BE2C (cell line): ENCODE data around the gene FAM117B.

Source experiments
- DNase-seq: peaks from one replicate; pipeline ENCODE4 v3.0.0-alpha.2; 2020
- H3K27me3 ChIP-seq: fragments of 250-450 bp; sonication (Bioruptor Pico); 2 replicates; pipeline ENCODE4 v1.5.1; 2020; ENCODE audit warnings: mild to moderate bottlenecking
- H3K36me3 ChIP-seq: fragments of 250-450 bp; sonication (Bioruptor Pico); 2 replicates; pipeline ENCODE4 v1.5.1; 2020; ENCODE audit warnings: mild to moderate bottlenecking
- H3K4me1 ChIP-seq: fragments of 250-450 bp; sonication (Bioruptor Pico); 2 replicates; pipeline ENCODE4 v1.5.1; 2020
- H3K4me3 ChIP-seq: 2 replicates; pipeline ENCODE4 v1.5.1; 2011; ENCODE audit warnings: low read depth, low read length
- H3K9me3 ChIP-seq: fragments of 250-450 bp; sonication (Bioruptor Pico); 2 replicates; pipeline ENCODE4 v1.5.1; 2020
- CTCF ChIP-seq: IDR thresholded peaks from 2 replicates; pipeline ENCODE4 v1.5.1; 2012; ENCODE audit warnings: mild to moderate bottlenecking, low read depth, low read length

Gene FAM117B

GRCh38 chr2:202633470-202633869 lies 1.3 kb upstream of the FAM117B start:
- Histone ChIP-seq H3K36me3 (no peaks in the 10 kb centered on the region), H3K9me3 (no peaks in the 10 kb centered on the region), H3K4me1 (no peaks in the 10 kb centered on the region), H3K27me3 (no peaks in the 10 kb centered on the region), H3K4me3 (no peak overlapping the region)
- no peak for TF ChIP-seq CTCF
- no peak for DNase-seq

- H3K36me3 ChIP-seq, result no peaks in the 10 kb centered on the region
- peak; percentile 87 for DNase-seq
- no peaks in the 10 kb centered on the region for H3K9me3 ChIP-seq
- TF ChIP-seq CTCF, result no peak
- H3K27me3 ChIP-seq, result no peaks in the 10 kb centered on the region
- H3K4me3 ChIP-seq, result peak overlapping the region; percentile 85
- H3K4me1 ChIP-seq, result no peaks in the 10 kb centered on the region
Measured at GRCh38 chr2:202635428-202636212, 851 bp downstream of the FAM117B start.

GRCh38 chr2:202636213-202636513 lies 1.4 kb downstream of the FAM117B start:
- Histone ChIP-seq H3K9me3 (no peaks in the 10 kb centered on the region), H3K4me3 (peak overlapping the region; percentile 60), H3K27me3 (no peaks in the 10 kb centered on the region), H3K4me1 (no peaks in the 10 kb centered on the region), H3K36me3 (no peaks in the 10 kb centered on the region)
- TF ChIP-seq CTCF, result peak; percentile 5; the same call in 1 of the 2 replicates
- no peak for DNase-seq

- H3K4me3 ChIP-seq, result no peak overlapping the region
- no peak for TF ChIP-seq CTCF
- H3K27me3 ChIP-seq, result no peaks in the 10 kb centered on the region
- H3K4me1 ChIP-seq, result no peaks in the 10 kb centered on the region
- no peak for DNase-seq
- no peaks in the 10 kb centered on the region for H3K9me3 ChIP-seq
- no peaks in the 10 kb centered on the region for H3K36me3 ChIP-seq
Measured at GRCh38 chr2:202638721-202639120, 4.0 kb downstream of the FAM117B start.

GRCh38 chr2:202639231-202639630 lies 4.5 kb downstream of the FAM117B start:
- Histone ChIP-seq H3K4me3 (no peak overlapping the region), H3K36me3 (no peaks in the 10 kb centered on the region), H3K27me3 (no peaks in the 10 kb centered on the region), H3K4me1 (no peaks in the 10 kb centered on the region), H3K9me3 (no peaks in the 10 kb centered on the region)
- no peak for DNase-seq
- TF ChIP-seq CTCF, result no peak

GRCh38 chr2:202642567-202642966 lies 7.8 kb downstream of the FAM117B start:
- Histone ChIP-seq H3K27me3 (no peaks in the 10 kb centered on the region), H3K4me3 (no peak overlapping the region), H3K36me3 (no peaks in the 10 kb centered on the region), H3K9me3 (no peaks in the 10 kb centered on the region), H3K4me1 (no peaks in the 10 kb centered on the region)
- no peak for TF ChIP-seq CTCF
- DNase-seq, result no peak
